ENCODE measurements around the gene MIPEP.

MIPEP gene

DNA sequence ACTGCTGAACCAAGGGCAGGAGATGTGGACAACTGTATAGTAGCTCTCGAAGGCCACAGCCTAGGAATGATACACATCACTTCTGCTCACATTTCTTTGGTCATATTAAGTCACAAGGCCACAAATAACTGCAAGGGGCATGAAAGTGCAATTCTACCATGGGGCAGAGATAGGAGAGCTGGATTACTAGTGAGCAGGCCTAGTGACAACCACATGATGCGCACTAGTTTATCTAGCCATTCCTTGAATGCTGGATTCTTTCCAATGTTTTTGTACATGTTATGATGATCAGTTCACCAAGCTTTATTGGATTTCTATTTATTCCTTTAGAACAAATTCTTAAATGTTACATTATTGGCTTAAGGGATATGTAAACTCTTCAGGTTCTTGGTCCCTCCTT is 100.7 kb downstream of the MIPEP start:
- Histone ChIP-seq H3K9ac (no peak overlapping the region), H3K79me2 (ENCODE audit: insufficient read depth, low read depth) (no peaks in the 10 kb centered on the region), H2AFZ (ENCODE audit: low read depth) (no peak overlapping the region), H3K4me2 (no peak overlapping the region), H3K27ac (no peak overlapping the region), H3K36me3 (ENCODE audit: insufficient read depth) (no peaks in the 10 kb centered on the region), H3K4me3 (IDR thresholded peaks at IDR 0.05; ENCODE audit: insufficient read depth, low read depth, low read length) (no peak overlapping the region), H4K20me1 (ENCODE audit: insufficient read depth) (no peaks in the 10 kb centered on the region), H3K27me3 (ENCODE audit: insufficient read depth, low read depth) (no peaks in the 10 kb centered on the region), H3K4me1 (ENCODE audit: low read depth, poor library complexity, severe bottlenecking) (peaks cover 8% of the 10 kb centered on the region)
- TF ChIP-seq, protein P1, sequence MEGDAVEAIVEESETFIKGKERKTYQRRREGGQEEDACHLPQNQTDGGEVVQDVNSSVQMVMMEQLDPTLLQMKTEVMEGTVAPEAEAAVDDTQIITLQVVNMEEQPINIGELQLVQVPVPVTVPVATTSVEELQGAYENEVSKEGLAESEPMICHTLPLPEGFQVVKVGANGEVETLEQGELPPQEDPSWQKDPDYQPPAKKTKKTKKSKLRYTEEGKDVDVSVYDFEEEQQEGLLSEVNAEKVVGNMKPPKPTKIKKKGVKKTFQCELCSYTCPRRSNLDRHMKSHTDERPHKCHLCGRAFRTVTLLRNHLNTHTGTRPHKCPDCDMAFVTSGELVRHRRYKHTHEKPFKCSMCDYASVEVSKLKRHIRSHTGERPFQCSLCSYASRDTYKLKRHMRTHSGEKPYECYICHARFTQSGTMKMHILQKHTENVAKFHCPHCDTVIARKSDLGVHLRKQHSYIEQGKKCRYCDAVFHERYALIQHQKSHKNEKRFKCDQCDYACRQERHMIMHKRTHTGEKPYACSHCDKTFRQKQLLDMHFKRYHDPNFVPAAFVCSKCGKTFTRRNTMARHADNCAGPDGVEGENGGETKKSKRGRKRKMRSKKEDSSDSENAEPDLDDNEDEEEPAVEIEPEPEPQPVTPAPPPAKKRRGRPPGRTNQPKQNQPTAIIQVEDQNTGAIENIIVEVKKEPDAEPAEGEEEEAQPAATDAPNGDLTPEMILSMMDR (conservative IDR thresholded peaks at IDR 0.05; ENCODE audit: low read depth, low read length), result no peak

DNA sequence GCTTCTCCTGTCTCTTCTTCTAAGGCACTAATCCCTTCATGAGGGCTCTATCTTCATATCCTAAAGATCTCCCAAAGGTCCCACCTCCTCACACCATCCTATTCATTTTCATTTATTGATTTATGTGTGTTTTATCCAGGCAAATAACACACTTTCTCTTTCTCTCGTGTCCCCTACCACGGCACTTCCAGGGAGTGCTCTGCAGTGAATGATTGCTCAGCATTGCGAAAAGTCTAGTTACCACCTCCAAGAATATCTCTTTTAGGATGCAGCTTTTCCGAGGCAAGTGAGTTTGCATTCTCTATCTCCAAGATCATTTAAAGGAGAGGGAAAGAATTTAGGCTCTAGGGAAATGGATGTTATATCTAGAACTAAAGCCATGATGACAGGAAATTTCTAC is 101.7 kb downstream of the MIPEP start:
- no peaks in the 10 kb centered on the region for H3K79me2 ChIP-seq (ENCODE audit: insufficient read depth, low read depth)
- H3K27me3 ChIP-seq (ENCODE audit: insufficient read depth, low read depth), result no peaks in the 10 kb centered on the region
- H3K9ac ChIP-seq, result no peak overlapping the region
- H2AFZ ChIP-seq (ENCODE audit: low read depth), result no peak overlapping the region
- no peaks in the 10 kb centered on the region for H3K36me3 ChIP-seq (ENCODE audit: insufficient read depth)
- H3K4me1 ChIP-seq (ENCODE audit: low read depth, poor library complexity, severe bottlenecking), result no peaks in the 10 kb centered on the region
- no peak overlapping the region for H3K4me2 ChIP-seq
- H4K20me1 ChIP-seq (ENCODE audit: insufficient read depth), result no peaks in the 10 kb centered on the region
- TF ChIP-seq, protein P1 (conservative IDR thresholded peaks at IDR 0.05; ENCODE audit: low read depth, low read length), result no peak
- no peak overlapping the region for H3K27ac ChIP-seq
- H3K4me3 ChIP-seq (IDR thresholded peaks at IDR 0.05; ENCODE audit: insufficient read depth, low read depth, low read length), result no peak overlapping the region

DNA sequence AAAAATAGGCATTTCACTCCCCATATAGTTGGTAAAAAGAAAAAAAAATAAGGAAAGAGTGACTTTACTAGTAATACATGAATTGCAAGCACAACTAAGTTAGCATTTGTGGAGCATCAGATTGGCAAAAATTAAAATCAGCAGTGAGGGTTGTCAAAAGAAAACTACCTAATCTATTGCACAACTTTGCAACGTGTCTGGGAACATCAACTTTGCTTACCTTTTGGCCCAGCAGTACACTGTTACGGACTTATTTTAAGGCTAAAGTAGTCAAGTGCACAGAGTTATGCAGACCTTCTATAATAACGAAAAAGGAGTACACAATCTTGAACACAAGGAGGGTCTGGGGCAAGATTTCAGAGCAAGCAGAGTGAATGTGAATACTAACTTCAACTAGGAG is 102.6 kb downstream of the MIPEP start:
- Histone ChIP-seq H3K4me1 (ENCODE audit: low read depth, poor library complexity, severe bottlenecking) (no peaks in the 10 kb centered on the region), H3K4me3 (IDR thresholded peaks at IDR 0.05; ENCODE audit: insufficient read depth, low read depth, low read length) (no peak overlapping the region), H3K36me3 (ENCODE audit: insufficient read depth) (no peaks in the 10 kb centered on the region), H3K9ac (no peak overlapping the region), H2AFZ (ENCODE audit: low read depth) (no peak overlapping the region), H3K4me2 (no peak overlapping the region), H3K27me3 (ENCODE audit: insufficient read depth, low read depth) (no peaks in the 10 kb centered on the region), H4K20me1 (ENCODE audit: insufficient read depth) (no peaks in the 10 kb centered on the region), H3K79me2 (ENCODE audit: insufficient read depth, low read depth) (no peaks in the 10 kb centered on the region), H3K27ac (no peak overlapping the region)
- TF ChIP-seq, protein P1 (conservative IDR thresholded peaks at IDR 0.05; ENCODE audit: low read depth, low read length), result no peak

DNA sequence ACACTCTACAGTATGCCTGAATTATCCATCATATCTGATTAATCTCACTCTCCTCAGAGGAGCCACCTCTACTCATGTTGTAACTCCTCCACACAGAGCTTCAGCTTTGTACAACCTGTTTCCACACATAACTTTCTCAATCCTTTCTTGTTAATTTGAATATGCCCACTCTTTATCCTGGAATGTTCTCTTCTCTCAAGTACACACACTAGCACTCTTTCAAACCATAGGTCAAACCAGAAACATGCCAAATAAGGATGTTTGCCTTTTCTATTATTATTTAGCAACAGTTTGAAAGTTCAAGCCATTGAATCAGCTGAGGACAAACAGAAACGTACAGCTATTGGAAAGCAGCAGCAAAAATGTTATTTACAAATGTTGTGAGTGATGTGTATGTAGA is 110.3 kb downstream of the MIPEP start:
- H3K27ac ChIP-seq, result no peak overlapping the region
- no peak overlapping the region for H3K9ac ChIP-seq
- H2AFZ ChIP-seq (ENCODE audit: low read depth), result no peak overlapping the region

More for the DNA sequence above, 110.3 kb downstream of the MIPEP start:
- no peaks in the 10 kb centered on the region for H3K79me2 ChIP-seq (ENCODE audit: insufficient read depth, low read depth)
- no peak overlapping the region for H3K4me3 ChIP-seq (IDR thresholded peaks at IDR 0.05; ENCODE audit: insufficient read depth, low read depth, low read length)
- TF ChIP-seq, protein P1 (conservative IDR thresholded peaks at IDR 0.05; ENCODE audit: low read depth, low read length), result no peak
- H3K36me3 ChIP-seq (ENCODE audit: insufficient read depth), result no peaks in the 10 kb centered on the region
- no peaks in the 10 kb centered on the region for H3K27me3 ChIP-seq (ENCODE audit: insufficient read depth, low read depth)
- no peak overlapping the region for H3K4me2 ChIP-seq
- H3K4me1 ChIP-seq (ENCODE audit: low read depth, poor library complexity, severe bottlenecking), result peaks cover 29% of the 10 kb centered on the region
- no peaks in the 10 kb centered on the region for H4K20me1 ChIP-seq (ENCODE audit: insufficient read depth)
